Thoracic aorta (tissue), 2 donors: ENCODE data around the gene ASIC4. TPM values are rescaled to one million over a fixed set of nuclear protein-coding genes. Genes with fewer than 3 reads are reported as not detected.

ENCODE experiments used
- ATAC-seq: fragments of 150-250 bp; one replicate; pipeline ENCODE4 v1.8.0; 2017; ENCODE audit warnings: low read depth; ENCODE audit not compliant: insufficient number of reproducible peaks, low FRiP score
- DNase-seq: peaks from one replicate; pipeline ENCODE4 v3.0.0-alpha.2; 2020; ENCODE audit warnings: low spot score
- H3K27ac ChIP-seq, 2 donors: fragments of 200-600 bp; sonication (generic); 1 replicate in 1 of 2; 2 replicates in 1 of 2; pipeline ENCODE4 v1.5.1; 2016; ENCODE audit warnings: mild to moderate bottlenecking in 2 of 2, moderate library complexity in 2 of 2
- H3K27me3 ChIP-seq: fragments of 200-600 bp; sonication (generic); replicated peaks from 2 replicates; pipeline ENCODE4 v1.6.0; 2016; ENCODE audit warnings: mild to moderate bottlenecking; ENCODE audit not compliant: insufficient read depth
- H3K36me3 ChIP-seq: fragments of 200-600 bp; sonication (generic); one replicate; pipeline ENCODE4 v1.5.1; 2016
- H3K4me1 ChIP-seq, 2 donors: fragments of 200-600 bp; sonication (generic); 1 replicate in 1 of 2; 2 replicates in 1 of 2; pipeline versions ENCODE4 v1.5.1 to v1.6.0; 2016; ENCODE audit warnings: low read depth in 2 of 2, mild to moderate bottlenecking in 1 of 2; ENCODE audit not compliant: control insufficient read depth in 1 of 2
- H3K4me3 ChIP-seq: fragments of 200-600 bp; sonication (generic); 2 replicates; pipeline ENCODE4 v1.5.1; 2016; ENCODE audit warnings: mild to moderate bottlenecking
- H3K9me3 ChIP-seq: fragments of 200-600 bp; sonication (generic); 2 replicates; pipeline ENCODE4 v1.5.1; 2016
- CTCF ChIP-seq: fragments of 200-600 bp; sonication (generic); IDR thresholded peaks from one replicate; pipeline ENCODE4 v1.5.1; 2019; ENCODE audit warnings: antibody characterized with exemption
- total RNA-seq, 2 donors: library from RNA; depleted of rRNA; stranded (reverse); fragments of >200 nt; gene quantifications; one replicate each; pipeline versions ENCODE4 v1.1.0 to v1.2.3, GENCODE V29; 2016

Gene ASIC4
- total RNA-seq, 2 donors from 2014 or later: 0.41 TPM; not detected in 1

- peaks cover 0 to 9% of the 10 kb centered on the region in 2 donors for H3K4me1 ChIP-seq
- ATAC-seq (no peak), DNase-seq (no peak)
- H3K36me3 ChIP-seq: no peaks in the 10 kb centered on the region
- H3K27ac ChIP-seq: no peak overlapping the region
- no peak for TF ChIP-seq CTCF
- H3K4me3 ChIP-seq: no peak overlapping the region
- H3K27me3 ChIP-seq: no peaks in the 10 kb centered on the region
- H3K9me3 ChIP-seq: no peaks in the 10 kb centered on the region
Measured at GRCh38 chr2:219531639-219532377, 17.5 kb downstream of the ASIC4 start.

- H3K4me3 ChIP-seq: no peak overlapping the region
- ATAC-seq (no peak), DNase-seq (no peak)
- no peak for TF ChIP-seq CTCF
- H3K27ac ChIP-seq: no peak overlapping the region
- no peaks in the 10 kb centered on the region for H3K36me3 ChIP-seq
- no peaks in the 10 kb centered on the region for H3K27me3 ChIP-seq
- no peaks in the 10 kb centered on the region for H3K9me3 ChIP-seq
- H3K4me1 ChIP-seq: peaks cover 0 to 9% of the 10 kb centered on the region in 2 donors
Measured at GRCh38 chr2:219532378-219532649, 18.0 kb downstream of the ASIC4 start.

- no peaks in the 10 kb centered on the region for H3K27me3 ChIP-seq
Measured at GRCh38 chr2:219533930-219534661, 19.8 kb downstream of the ASIC4 start.

GRCh38 chr2:219536425-219536824 is 22.1 kb downstream of the ASIC4 start:
- DNase-seq: no peak
- H3K27me3 ChIP-seq: no peaks in the 10 kb centered on the region
- peaks cover 25% of the 10 kb centered on the region for H3K36me3 ChIP-seq
- no peak overlapping the region for H3K4me3 ChIP-seq
- H3K4me1 ChIP-seq: peaks cover 0 to under 1% of the 10 kb centered on the region in 2 donors
- H3K9me3 ChIP-seq: no peaks in the 10 kb centered on the region
- no peak overlapping the region for H3K27ac ChIP-seq
- TF ChIP-seq CTCF: no peak
- ATAC-seq: no peak

More at GRCh38 chr2:219533930-219534661, 19.8 kb downstream of the ASIC4 start:
- Histone ChIP-seq H3K4me1 (peaks cover 0 to 9% of the 10 kb centered on the region in 2 donors), H3K4me3 (no peak overlapping the region), H3K9me3 (no peaks in the 10 kb centered on the region), H3K27ac (no peak overlapping the region), H3K36me3 (peaks cover 4% of the 10 kb centered on the region)
- ATAC-seq (no peak), DNase-seq (no peak)
- no peak for TF ChIP-seq CTCF

GRCh38 chr2:219536967-219537366 is 22.7 kb downstream of the ASIC4 start:
- Histone ChIP-seq H3K36me3 (peaks cover 26% of the 10 kb centered on the region), H3K27ac (no peak overlapping the region), H3K4me1 (peaks cover 5 to 6% of the 10 kb centered on the region in 2 donors), H3K9me3 (no peaks in the 10 kb centered on the region), H3K27me3 (no peaks in the 10 kb centered on the region), H3K4me3 (no peak overlapping the region)
- TF ChIP-seq CTCF: no peak
- no peak for ATAC-seq
- no peak for DNase-seq
